GM19043 (cell line): ENCODE results near the gene HLA-F.

Source experiments
- ATAC-seq: cut with Tn5 transposase; IDR thresholded peaks from one replicate; pipeline ENCODE4 v1.9.1; 2021; ENCODE audit warnings: low read depth; ENCODE audit not compliant: unreplicated experiment

Gene HLA-F

DNA sequence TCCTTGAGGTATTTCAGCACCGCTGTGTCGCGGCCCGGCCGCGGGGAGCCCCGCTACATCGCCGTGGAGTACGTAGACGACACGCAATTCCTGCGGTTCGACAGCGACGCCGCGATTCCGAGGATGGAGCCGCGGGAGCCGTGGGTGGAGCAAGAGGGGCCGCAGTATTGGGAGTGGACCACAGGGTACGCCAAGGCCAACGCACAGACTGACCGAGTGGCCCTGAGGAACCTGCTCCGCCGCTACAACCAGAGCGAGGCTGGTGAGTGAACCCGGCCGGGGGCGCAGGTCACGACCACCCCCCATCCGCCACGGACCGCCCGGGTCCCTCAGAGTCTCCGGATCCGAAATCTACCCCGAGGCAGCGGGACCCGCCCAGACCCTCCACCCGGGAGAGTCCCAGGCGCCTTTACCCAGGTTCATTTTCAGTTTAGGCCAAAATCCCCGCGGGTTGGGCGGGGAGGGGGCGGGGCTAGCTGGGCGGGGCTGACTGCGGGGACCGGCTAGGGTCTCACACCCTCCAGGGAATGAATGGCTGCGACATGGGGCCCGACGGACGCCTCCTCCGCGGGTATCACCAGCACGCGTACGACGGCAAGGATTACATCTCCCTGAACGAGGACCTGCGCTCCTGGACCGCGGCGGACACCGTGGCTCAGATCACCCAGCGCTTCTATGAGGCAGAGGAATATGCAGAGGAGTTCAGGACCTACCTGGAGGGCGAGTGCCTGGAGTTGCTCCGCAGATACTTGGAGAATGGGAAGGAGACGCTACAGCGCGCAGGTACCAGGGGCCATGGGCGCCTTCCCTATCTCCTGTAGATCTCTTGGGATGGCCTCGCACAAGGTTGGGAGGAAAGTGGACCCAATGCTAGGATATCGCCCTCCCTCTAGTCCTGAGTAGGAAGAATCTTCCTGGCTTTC is 693 bp downstream of the HLA-F start:
- ATAC-seq: no peak

DNA sequence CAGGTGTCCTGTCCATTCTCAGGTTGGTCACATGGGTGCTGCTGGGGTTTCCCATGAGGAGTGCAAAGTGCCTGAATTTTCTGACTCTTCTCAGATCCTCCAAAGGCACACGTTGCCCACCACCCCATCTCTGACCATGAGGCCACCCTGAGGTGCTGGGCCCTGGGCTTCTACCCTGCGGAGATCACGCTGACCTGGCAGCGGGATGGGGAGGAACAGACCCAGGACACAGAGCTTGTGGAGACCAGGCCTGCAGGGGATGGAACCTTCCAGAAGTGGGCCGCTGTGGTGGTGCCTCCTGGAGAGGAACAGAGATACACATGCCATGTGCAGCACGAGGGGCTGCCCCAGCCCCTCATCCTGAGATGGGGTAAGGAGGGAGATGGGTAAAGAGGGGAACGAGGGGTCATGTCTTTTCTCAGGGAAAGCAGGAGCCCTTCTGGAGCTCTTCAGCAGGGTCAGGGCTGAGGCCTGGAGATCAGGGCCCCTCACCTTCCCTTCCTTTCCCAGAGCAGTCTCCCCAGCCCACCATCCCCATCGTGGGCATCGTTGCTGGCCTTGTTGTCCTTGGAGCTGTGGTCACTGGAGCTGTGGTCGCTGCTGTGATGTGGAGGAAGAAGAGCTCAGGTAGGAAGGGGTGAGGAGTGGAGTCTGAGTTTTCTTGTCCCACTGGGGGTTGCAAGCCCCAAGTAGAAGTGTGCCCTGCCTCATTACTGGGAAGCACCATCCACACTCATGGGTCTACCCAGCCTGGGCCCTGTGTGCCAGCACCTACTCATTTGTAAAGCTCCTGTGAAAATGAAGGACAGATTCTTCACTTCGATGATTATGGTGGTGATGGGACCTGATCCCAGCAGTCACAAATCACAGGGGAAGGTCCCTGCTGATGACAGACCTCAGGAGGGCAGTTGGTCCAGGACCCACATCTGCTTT is 2.0 kb downstream of the HLA-F start:
- ATAC-seq: no peak

DNA sequence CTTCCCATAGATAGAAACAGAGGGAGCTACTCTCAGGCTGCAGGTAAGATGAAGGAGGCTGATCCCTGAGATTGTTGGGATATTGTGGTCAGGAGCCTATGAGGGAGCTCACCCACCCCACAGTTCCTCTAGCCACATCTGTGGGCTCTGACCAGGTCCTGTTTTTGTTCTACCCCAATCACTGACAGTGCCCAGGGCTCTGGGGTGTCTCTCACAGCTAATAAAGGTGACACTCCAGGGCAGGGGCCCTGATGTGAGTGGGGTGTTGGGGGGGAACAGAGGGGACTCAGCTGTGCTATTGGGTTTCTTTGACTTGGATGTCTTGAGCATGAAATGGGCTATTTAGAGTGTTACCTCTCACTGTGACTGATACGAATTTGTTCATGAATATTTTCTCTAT is 2.8 kb downstream of the HLA-F start:
- ATAC-seq: no peak

DNA sequence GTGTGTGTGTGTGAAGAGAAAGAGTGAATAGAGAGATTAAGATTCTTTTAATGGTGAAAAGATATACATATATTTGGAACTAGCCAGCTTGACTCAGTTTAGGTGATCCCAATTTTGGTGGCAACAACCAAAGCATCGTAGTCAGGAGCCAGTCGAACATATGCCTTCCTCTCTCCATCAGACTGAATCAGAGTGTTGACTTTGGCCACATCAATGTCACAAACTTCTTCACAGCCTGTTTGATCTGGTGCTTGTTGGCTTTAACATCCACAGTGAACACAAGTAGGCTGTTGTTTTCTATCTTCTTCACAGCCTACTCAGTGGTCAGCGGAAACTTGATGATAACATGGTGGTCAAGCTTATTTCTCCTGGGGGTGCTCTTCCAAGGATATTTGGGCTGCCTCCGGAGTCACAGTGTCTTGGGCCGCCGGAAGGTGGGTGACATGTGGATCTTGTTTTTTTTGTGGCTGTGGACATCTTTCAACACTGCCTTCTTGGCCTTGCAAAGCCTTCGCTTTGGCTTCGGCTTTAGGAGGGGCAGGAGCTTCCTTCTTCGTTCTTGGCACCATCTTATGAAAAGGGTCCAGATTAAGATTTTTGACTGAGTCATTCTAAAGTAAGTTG is 3.4 kb downstream of the HLA-F start:
- ATAC-seq: no peak

DNA sequence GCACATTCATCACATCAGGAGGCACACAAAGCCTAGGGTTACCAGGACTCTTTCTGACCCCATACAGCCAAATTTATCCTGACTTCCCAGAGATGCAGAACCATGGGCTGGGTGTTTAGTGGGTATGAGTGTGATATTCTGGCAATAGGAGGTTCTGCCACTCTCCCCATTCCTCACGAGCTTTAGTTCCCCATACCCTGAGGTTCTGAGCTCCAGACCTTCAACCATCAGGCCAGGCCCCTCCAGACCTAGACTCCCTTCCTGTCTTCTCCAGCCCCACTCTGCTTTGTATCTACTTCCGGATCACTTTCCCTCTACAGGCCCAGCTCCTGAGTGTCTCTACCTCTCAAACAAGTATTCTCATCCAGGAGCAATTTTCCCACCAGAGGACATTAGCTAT is 4.4 kb downstream of the HLA-F start:
- no peak for ATAC-seq

DNA sequence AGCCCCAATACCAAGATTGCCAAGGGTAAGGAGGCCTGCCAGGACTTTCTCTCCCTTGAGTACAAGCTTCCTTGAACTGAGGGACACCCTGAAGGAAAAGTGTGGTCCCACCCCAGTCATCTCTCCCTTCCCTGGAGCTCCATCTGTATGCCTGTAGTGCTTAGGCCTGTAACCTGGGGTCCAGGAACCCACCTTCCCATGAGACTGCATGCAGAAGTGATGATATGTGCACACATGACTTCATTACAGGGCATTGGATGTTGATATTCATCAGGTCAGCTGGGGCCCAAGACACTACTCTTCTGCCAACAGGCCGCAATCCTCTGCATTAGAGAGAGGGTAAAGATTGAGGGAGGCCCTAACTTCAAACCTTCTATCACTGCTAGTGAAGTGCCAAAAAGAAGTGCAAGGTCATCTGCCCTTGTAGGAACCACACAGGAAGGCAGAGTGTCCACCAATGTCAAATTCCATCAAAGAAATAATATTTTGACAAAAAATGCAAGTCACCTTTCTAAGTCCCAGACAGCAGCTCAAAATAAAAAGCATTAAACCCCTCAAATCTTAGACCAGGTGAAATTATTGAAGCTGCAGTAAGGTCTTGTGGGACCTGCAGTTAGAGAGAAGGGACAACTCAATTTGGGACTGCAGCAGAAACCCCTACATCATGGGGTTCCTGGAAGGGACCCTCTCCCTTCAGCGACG is 5.1 kb downstream of the HLA-F start:
- no peak for ATAC-seq

DNA sequence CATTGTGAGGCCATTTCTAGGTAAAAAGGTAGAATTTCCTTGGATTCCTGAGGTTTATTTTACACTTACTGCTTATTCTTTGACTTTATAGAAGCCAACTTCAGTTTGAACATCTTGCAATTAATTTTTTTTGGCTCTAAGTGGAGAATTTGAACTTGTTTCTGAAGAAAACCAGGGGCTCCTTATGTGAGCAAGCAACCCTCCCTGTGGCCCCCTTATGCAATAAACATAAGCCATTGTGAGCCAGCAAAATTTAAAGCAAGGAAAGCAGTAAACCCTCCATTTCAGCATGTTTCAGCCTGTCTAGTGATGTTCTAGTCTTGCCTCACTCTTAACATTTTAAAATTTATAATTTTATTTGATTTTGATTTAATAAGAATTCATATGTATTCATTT is 5.6 kb downstream of the HLA-F start:
- no peak for ATAC-seq

DNA sequence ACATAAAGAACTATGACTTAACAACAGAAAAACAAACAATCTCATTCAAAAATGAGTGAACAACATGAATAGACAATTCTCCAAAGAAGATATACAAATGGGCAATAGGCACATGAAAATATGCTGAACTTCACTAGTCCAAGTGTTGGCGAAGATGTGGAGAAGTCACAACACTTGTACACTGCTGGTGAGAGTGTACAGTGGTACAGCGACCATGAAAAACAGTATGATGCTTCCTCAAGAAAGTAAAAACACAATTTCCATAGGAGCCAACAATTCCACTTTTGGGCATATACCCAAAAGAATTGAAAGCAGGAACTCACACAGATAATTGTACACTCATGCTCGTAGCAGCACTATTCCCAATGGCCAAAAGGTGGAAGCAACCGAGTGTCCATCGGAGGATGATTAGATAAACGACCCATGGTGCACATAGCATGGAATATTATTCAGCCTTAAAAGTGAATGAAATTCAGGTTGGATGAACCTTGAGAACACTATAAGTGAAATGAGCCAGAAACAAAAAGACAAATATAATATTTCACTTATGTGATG is 6.6 kb downstream of the HLA-F start:
- ATAC-seq: no peak

DNA sequence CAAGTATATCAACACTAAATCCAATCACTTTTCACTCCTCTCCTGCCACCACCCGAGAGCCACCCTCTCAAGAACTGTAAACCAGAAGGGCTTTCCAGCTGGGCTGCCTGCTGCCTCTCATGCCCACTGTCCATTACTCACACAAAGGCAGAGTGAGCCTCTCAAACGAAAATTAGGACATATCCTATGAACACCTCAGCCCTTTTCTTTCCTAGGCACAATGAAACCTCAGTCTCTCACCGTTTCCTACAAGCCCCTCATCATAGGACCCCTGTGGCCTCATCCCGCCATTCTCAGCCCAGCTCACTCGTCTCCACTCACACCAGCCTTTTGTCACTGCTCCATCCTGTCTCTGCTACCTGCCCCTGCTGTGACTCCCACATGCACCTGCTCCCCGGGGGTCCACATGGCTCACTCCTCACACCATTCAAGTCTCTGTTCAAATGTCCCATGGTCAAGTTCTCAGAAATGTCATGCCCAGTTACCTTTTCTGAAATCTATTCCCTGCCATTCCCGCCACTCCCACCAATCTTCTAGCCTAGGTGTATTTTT is 7.4 kb downstream of the HLA-F start:
- no peak for ATAC-seq

DNA sequence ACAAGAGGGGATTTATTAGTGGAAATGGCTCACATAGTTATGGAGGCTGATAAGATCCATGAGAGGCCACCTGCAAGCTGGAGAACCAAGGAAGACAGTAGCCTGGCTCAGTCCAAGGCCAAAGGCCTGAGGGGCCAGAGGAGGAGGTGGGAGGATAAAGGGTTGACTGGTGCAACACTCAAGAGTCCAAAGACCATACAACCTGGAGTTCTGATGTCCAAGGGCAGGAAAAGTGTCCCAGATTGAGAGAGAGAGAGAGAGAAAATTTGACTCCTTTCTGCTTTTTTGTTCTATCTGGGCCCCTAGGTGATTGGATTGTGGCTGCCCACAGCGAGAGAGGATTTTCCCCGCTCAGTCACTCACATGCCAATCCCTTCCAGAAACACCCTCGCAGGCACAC is 8.0 kb downstream of the HLA-F start:
- no peak for ATAC-seq

DNA sequence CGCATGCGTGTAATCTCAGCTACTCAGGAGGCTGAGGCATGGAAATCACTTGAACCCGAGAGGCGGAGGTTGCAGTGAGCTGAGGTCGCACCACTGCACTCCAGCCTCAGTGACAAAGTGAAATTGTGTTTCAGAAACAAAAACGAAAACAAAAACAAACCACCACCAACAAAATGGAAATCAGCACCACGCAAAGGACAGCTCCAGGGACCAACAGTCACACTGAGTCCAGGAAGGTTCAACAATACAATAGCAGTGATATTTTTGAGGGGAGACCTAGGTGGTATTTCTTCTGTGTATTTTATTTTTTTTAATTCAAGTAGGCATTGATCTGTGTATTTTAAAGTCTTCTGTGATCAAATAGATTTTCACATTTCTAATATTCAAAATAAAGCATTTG is 9.8 kb downstream of the HLA-F start:
- no peak for ATAC-seq

DNA sequence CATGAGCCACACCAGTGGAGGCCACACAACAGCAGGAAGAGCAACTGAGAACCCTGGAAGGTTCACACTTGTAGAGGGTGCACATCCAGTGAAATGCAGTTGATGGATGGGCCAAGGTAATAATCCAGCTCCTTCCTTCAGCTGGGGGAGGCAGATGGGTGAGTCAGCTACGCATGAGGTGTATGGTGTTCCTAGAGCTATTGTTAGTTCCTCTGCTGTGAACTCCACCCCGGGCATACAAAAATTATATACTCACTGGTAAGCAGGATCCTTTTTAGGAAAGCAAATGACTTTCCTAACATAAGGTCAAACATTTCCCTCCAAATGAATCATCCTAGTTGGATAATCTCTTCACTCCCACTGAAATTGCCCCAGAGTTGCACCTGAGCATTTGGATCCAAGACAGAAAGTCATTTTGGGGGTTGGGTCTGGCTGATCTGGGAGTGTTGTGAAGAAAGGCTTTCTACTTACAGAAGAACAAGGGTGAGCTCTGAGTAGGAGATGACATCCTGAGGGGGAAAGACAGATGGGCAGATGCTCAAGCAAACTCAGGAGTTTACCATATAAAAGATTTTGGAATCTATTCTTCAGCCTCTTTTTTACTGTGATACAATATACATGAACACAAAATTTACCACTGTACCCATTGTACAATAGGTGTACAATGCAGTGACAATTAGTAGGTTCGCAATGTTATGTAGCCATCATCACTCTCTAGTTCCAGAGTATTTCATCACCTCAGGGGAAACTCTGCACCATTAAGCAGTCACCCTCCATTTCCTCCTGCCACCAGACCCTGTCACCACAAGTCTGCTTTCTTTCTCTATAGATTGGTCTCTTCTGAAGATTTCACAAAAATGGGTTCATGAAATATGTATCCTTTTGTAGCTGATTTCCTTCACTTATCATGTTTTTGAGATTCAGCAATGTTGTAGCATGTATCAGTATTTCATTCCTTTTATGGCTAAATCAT is 11.1 kb downstream of the HLA-F start:
- ATAC-seq: no peak

DNA sequence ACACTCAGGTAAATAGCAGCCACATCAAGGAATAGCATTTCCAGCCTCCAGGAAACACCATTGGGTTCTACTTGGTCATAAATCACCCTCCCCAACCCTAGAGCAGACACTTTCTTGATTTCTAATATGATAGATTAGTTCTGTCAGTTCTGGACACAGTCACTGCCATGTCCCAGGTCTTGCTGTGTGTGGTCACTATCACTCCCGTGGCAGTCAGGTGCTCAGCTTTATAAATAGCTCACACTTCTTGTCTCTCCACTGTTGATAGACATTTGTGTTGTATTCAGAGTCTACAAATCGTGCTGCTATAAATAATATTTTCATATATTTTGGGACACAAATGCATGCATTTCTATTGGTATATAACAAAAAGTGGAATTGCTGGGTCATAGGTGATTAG is 13.3 kb downstream of the HLA-F start:
- no peak for ATAC-seq

DNA sequence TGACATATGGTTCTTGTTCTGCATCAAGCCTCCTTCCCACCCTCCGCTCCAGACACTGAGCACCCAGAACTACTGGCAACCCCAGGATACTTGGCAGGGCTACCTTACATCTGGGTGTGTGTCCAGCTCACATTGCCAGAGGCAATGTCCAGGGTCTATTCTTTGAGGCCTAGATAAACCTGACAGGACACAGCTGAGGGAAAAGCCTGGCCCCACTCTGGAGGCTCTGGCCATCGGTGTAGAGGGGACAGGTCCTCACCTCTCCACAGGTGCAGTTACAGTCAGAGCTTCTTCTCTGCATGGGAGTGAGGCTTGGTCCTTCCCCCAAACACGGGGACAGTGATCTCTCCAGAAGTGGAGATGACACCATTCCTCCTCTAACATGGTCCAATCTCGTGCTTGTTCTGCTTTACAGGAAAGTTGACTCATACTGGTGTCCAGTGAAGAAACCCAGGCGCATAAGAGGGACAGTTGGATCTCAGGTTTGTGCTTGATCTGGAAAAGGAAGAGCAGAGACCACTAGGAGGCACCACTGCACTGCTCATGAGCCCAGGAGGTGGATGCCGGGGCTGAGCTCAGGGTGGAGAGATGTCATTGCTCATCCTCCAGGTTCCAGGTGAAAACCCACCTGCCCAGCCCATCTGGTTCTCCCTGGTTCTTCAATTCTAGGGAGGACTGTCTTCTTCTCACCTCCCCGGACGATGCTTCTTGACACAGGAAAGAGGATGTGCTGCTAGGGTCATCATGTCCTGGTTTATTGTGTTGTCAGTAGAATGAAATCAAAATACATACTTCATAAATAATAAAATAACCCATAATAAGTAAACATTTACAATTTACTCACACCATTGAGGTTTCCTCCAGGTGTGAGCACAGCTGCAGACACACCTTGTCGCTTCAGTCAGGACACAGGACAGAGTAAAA is 14.7 kb downstream of the HLA-F start:
- ATAC-seq: no peak

DNA sequence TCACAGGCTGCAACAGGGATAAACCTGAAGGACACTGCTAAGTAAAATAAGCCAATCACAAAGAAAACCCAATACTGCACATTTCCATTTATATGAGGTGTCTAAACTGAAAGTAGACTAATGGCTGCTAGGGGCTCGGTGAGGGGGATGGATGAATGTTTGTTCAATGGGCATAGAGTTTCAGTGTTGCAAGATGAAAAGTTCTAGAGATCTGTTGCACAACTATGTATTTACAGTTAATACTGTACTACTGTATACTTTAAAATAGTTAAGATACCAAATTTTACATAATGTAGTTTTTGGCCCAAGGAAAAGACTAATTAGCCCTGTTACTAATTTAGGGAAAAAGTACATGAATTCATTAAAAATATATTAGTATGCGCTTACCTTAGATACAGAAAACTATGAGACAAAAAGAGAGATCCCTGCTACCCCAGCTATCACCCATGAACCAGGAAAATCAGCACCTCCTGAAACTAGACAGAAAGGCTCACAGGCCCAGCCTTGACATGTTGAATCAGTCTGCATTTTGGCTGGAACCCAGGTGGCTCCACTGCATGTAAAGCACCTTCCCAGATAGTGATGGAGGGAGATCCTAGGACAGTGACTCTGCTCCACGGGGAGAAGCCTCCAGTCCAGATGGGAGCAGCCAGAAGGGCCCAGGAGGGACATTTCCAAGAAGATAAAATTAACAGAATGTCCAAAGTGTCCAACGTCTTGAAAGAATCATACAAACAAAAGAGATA is 16.1 kb downstream of the HLA-F start:
- no peak for ATAC-seq

DNA sequence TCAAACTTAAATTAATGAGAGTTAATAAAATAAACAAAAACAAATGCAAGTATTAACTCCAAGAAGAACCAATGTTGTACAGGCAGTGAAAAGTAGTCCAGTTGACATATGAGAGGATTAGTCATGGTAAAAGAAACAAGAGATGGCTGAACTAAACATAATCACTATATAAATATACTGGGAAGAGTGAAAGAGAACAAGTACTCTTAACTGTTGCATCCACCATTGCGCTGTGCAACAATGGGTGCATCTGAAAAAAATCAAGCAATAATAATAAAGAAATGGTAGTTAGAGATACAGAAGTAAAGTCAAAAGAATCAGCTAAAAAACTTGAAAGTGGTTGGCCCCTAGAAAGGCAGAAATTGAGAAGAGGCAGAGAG is 16.6 kb downstream of the HLA-F start:
- no peak for ATAC-seq

DNA sequence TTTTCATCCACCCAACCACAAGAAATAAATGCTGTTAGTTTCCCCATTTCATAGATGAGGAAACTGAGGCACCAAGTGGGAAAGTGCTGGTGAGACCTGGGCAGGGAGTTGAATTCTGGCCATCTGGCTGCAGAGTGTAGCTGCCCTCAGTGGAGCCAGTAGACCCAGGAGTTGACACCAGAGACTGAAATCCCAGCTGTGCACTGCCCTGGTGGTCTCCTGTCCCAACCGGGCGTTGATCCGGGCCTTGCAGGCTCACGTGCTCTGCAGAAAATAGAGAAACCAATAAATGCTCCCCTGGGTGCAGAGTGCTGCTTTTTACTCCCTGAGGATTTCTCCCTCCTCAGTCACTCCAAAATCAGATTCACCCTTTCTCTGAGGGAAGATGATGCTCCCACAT is 18.4 kb downstream of the HLA-F start:
- ATAC-seq: no peak
